Skin epidermis (tissue), 12 donors: ENCODE results near the gene ARMC8.
"Not testable (repeated sequence)": the region's sequence is repeated elsewhere in the genome, so short reads cannot be mapped to it uniquely, and the experiment has no call there.

Experiments used
- H3K27ac ChIP-seq, 21 experiments: fragments of 200-600 bp; sonication (generic) in 11 of 21; one replicate each; pipeline ENCODE4 v1.5.0; 2020; ENCODE audit warnings: mild to moderate bottlenecking in 3 of 21, inconsistent platforms in 2 of 21, moderate library complexity in 2 of 21
- H3K4me3 ChIP-seq, 7 experiments: fragments of 200-600 bp; sonication (generic) in 2 of 7; one replicate each; pipeline ENCODE4 v1.5.0; 2020; ENCODE audit warnings: inconsistent platforms in 2 of 7, mild to moderate bottlenecking in 2 of 7, moderate library complexity in 1 of 7

Gene ARMC8

GRCh38 chr3:138187296-138188012 lies at the start of gene ARMC8:
TSS of gene ARMC8 (plus strand) at chr3:138187301. CDS start at chr3:138187555, 254 bp downstream.
- Histone ChIP-seq H3K4me3 (peak within 1 kb of the TSS; percentile 68 to 98 (median 95)), H3K27ac (peak within 1 kb of the TSS; percentile 84 to 99 (median 96))

- Histone ChIP-seq H3K4me3 (no peak overlapping the region), H3K27ac (peak overlapping the region in 1 of 21 experiments; percentile 29)
These were observed 49.2 kb upstream of the ARMC8 start for GRCh38 chr3:138137861-138138260.

GRCh38 chr3:138139691-138140090 lies 47.4 kb upstream of the ARMC8 start:
- Histone ChIP-seq H3K4me3 (no peak overlapping the region), H3K27ac (no peak overlapping the region)

- H3K27ac ChIP-seq, result no peak overlapping the region
- no peak overlapping the region for H3K4me3 ChIP-seq
These were observed 46.2 kb upstream of the ARMC8 start for GRCh38 chr3:138140940-138141339.

- not testable (repeated sequence) for H3K4me3 ChIP-seq, H3K27ac ChIP-seq
These were observed 44.9 kb upstream of the ARMC8 start for GRCh38 chr3:138142181-138142580.

GRCh38 chr3:138148503-138148902 lies 38.6 kb upstream of the ARMC8 start:
- Histone ChIP-seq H3K4me3 (no peak overlapping the region), H3K27ac (no peak overlapping the region)

GRCh38 chr3:138154534-138154933 lies 32.6 kb upstream of the ARMC8 start:
- no peak overlapping the region for H3K4me3 ChIP-seq
- no peak overlapping the region for H3K27ac ChIP-seq

GRCh38 chr3:138157743-138158142 lies 29.4 kb upstream of the ARMC8 start:
- H3K4me3 ChIP-seq, result no peak overlapping the region

GRCh38 chr3:138165061-138165460 lies 22.0 kb upstream of the ARMC8 start:
- H3K4me3 ChIP-seq, result no peak overlapping the region
- H3K27ac ChIP-seq, result no peak overlapping the region

More at GRCh38 chr3:138157743-138158142, 29.4 kb upstream of the ARMC8 start:
- H3K27ac ChIP-seq, result no peak overlapping the region

- Histone ChIP-seq H3K4me3 (no peak overlapping the region), H3K27ac (no peak overlapping the region)
These were observed 14.5 kb upstream of the ARMC8 start for GRCh38 chr3:138172625-138173024.

- Histone ChIP-seq H3K27ac (peak overlapping the region in 19 of 21 experiments; percentile 71 to 92 (median 83)), H3K4me3 (peak overlapping the region; percentile 51 to 97 (median 72))
These were observed 13.2 kb upstream of the ARMC8 start for GRCh38 chr3:138173769-138174420.

- Histone ChIP-seq H3K4me3 (peak within 1 kb of the TSS; percentile 51 to 97 (median 72)), H3K27ac (peak within 1 kb of the TSS; percentile 50 to 92 (median 83))
These were observed 12.5 kb upstream of the ARMC8 start, which contains the start of gene DBR1 for GRCh38 chr3:138174421-138175131. TSS of gene DBR1 (minus strand) at chr3:138174921. CDS start at chr3:138174795, 126 bp downstream.

GRCh38 chr3:138180375-138181029 lies 6.6 kb upstream of the ARMC8 start:
- Histone ChIP-seq H3K4me3 (no peak overlapping the region), H3K27ac (no peak overlapping the region)

- Histone ChIP-seq H3K27ac (no peak overlapping the region), H3K4me3 (no peak overlapping the region)
These were observed 2.1 kb upstream of the ARMC8 start for GRCh38 chr3:138184994-138185393.

GRCh38 chr3:138186221-138186620 lies 880 bp upstream of the ARMC8 start:
- Histone ChIP-seq H3K4me3 (peak overlapping the region in 4 of 7 experiments; percentile 68 to 98 (median 96)), H3K27ac (peak overlapping the region in 7 of 21 experiments; percentile 89 to 99 (median 97))

- peak overlapping the region; percentile 84 to 99 (median 96) for H3K27ac ChIP-seq
- peak overlapping the region; percentile 68 to 98 (median 95) for H3K4me3 ChIP-seq
These were observed 252 bp upstream of the ARMC8 start for GRCh38 chr3:138186803-138187295.

GRCh38 chr3:138188013-138188730 lies 1.1 kb downstream of the ARMC8 start:
- peak overlapping the region; percentile 84 to 99 (median 96) for H3K27ac ChIP-seq
- peak overlapping the region; percentile 68 to 98 (median 95) for H3K4me3 ChIP-seq

- Histone ChIP-seq H3K4me3 (no peak overlapping the region), H3K27ac (no peak overlapping the region)
These were observed 8.4 kb downstream of the ARMC8 start for GRCh38 chr3:138195481-138195880.

- H3K4me3 ChIP-seq, result no peak overlapping the region
- no peak overlapping the region for H3K27ac ChIP-seq
These were observed 8.9 kb downstream of the ARMC8 start for GRCh38 chr3:138196023-138196422.
